HG03575 (cell line): ENCODE measurements around the gene LARGE1.

ENCODE experiments used
- ATAC-seq: cut with Tn5 transposase; IDR thresholded peaks from one replicate; pipeline ENCODE4 v1.9.1; 2021; ENCODE audit not compliant: unreplicated experiment, insufficient number of reproducible peaks, low FRiP score; ENCODE audit errors: extremely low read depth

LARGE1 gene

DNA sequence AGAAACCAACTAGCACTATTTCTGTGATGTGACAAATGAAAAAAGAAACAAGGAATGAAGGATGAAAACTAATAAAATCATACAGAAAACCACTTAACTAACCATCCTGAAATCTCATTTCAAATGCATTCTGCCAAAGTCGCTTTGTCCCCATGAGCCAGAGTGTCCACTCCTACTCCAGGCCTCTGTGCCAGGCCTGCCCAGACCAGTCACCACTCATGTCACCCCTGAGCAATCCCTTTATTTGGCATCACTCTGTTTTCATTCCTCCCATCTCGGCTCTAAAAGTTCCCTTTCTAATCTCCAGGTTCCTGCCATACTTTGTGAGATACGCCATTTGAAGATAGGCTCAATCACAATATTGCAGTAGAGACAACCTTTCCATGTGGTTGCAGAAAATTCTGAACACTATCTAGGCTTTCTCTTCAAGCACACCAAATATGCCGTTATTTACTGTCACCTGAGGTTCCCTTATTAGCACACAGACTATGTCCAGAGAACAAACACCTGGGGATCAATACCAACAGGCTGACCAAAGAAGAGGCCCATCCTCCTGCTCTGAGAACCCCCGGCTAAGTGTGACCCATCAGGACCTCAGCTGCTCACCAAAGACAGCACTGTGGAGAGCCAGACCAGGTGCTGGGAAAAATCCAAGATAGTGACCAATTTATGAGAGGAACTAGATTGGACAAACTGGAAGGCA, 202.4 kb downstream of the LARGE1 start:
- no peak for ATAC-seq

DNA sequence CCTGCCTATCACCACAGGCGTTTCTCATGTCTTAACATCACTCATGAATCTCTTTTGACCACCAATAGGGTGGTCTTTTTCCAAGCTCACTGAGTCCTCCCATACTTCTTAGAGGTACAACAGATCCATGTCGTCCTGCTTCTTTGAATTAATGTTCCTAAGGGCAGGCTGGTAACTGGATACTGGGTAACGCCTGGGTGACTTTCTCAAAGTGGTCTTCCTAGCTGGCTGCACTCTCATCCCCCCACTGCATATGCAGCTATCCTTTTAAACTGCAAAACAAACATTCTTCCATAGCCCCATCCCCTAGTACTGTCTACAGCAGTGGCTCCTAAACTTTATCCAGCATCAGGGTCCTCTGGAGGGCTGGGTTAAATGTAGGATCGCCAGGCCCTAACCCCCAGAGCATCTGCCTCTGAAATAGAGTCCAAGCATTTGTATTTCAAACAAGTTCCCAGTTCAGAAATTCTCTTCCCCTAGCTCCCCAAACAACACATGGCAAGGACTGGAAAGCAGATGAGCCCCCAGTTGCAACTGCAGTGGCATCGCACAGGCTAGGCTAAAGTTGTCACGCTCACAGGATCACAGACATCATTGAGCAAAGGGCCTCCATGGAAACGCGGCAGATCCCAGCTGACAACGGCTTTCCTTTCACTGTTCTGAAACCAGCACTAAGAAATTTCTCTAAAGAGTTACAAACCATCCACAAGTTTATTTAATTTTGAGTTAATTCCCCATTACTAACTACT, 204.9 kb downstream of the LARGE1 start:
- ATAC-seq, result no peak

DNA sequence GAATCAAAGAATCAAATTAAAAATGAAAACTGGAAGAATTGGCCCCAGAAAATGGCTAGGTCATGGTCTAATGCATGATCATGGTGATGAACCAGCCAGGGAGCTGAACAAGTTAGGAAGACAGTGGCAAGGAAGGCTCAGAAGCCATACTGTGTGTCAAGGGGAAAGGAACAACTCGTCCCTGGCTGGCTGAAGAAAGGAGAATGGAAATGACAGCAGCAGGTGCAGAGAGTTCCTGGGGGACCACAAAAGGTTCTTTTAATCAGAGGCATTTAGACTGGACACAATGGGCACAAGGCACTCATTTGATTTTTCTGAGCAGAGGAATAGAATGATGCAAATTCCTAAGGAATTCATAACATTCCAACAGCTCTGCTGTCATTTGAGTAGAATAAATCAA, 209.9 kb downstream of the LARGE1 start:
- ATAC-seq, result no peak

DNA sequence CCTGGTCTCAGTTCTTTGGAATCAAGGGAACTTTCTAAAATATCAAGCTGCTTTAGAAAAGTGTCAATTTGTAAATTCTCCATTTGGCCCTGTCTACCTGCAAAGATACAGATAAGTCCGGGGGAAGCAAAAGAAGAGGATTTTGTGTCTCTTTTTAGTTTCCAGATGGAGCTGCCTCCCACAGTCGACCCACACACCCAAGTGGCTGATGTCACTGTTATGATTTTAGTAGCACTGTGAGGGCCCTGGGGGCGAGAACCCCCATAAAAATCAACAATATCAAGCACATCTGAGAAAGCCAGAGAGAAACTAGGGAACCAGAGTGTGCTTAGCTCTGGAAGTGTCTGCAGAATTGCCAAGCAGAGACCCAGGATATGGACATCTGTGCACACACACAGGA, 212.7 kb downstream of the LARGE1 start:
- no peak for ATAC-seq

DNA sequence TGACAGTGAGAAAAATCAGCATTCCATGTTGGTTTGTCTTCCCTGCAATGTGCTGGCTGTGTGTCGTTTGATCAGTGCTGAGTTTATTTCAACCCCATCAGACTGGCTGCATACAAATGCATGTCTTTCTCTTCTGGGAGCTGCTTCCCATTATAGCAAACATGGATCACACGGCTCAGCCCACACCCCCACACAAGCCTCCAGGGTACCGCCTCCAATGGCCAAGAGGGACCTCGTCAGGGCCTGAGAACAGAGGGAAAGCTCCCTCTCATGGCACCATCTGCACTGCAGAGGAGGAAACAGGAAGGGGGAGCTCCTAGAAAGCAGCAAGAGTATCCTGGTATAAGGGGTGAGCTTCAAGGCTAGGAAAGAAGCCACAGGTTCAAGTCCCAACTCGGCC, 214.2 kb downstream of the LARGE1 start:
- no peak for ATAC-seq

DNA sequence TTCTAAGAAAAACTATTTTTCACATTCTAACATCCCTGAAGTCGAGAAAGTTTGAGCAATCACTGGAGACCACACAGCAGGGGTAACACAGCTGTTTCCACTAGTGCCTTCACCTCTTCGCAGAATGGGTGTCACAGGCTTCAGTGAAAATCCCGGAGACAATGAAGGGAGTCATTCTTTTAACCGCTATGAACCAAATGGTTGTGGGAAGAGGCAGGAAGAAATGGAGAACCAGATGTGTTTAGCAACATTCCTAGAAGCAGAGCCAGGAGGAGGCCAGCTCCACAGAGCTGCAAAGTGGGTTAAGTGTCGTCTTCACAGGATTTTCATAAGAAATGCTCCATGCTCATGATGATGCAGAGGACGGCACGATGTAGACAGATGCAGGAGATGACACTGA, 221.1 kb downstream of the LARGE1 start:
- ATAC-seq, result no peak

DNA sequence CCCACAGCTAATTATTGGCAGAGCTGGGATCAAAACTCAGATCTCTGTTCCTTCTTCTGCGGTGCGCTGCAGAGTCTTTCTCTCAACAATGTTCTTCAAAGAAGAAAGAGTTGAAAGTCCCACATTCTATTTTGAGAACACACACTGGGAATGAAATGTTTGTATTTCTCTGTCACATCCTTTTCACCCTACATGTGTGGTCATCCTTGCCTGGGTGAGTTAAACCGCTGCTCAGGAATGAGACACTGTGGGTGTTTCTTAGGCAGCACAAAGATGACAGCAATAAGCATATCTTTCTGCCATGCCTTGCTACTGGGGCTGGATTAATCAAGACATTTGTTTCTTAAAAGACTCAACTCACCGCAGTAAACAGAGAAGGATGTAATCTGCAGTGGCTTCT, 222.6 kb downstream of the LARGE1 start:
- ATAC-seq, result no peak

DNA sequence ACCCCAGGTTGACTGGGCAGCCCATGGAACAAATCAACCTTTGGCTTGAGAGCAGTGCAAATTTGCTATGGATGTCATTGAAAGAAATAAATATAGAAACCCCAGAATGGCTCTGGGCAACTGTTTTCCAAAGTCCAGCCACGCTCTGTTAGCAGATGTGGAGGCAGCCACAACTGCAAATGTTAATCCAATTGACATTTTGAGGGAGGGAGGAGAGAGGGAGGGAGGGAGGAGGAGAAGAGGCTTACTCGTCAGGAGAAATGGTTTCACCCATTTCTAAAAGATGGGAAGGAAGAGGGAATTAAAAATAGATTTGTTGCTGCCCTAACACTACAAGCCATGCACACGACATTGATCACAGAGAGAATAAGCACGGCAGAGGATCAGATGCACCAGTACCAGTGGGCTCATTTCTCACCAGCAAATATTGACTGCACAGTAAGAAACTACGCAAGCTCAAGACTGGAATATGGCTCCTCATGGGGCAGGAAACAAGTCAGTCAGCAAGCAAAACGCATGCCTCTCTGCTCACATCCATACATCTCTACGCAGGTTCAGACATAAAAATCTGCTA, 229.1 kb downstream of the LARGE1 start:
- ATAC-seq, result no peak

DNA sequence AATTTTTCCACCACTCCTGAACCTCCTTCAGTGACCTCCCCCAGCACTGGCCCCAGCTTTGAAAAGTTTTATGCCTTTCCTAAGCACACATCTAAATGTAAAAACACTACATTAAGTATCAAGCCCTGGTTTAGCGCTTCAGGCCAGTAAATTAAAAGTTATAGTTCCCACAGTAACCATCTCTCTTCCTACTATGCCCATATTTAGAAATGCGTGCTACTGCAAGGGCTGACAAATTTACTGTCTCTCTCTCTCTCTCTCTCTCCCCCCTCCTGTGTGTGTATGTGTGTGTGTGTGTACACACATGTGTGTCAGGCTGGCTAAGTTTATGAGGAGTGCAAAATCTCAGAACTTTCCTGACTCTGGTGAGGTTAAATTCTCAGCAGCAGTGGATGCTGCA, 231.4 kb downstream of the LARGE1 start:
- no peak for ATAC-seq

DNA sequence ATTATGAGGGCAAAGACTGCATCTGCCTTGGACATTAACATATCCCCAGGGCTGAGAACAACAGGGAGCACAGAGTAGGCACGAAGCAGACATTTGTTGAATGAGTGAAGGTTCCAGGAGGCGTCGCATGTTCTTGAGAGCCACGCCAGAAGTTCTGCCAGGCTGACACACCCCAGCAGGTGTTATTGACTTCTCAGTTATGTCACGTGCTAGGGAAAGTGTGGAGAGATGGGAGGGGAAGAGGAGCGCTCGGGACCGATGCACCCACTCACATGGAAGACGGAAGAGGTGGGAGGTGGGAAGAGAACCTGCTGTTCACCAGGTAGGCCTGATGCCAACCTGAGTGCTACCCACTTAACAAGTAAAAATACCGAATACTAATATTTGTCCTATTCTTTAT, 232.8 kb downstream of the LARGE1 start:
- no peak for ATAC-seq

DNA sequence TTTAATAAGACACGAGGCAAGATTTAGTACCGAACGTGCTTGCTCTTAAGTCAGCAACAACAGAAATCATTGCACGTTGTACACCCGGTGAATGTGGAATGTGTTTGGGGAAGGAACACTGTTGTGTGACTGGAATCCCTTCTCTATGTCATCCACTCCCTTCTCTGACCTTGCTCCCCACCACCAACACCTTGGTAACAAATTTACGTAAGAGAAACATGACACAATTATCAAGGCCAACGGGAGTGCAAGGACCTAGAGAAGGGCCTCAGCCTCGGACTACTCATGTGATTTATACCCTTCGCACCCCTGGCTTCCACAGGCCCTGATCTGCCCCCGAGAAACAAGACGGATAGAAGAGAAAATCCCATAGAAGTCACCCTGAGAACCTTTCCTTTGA, 236.2 kb downstream of the LARGE1 start:
- ATAC-seq, result no peak

DNA sequence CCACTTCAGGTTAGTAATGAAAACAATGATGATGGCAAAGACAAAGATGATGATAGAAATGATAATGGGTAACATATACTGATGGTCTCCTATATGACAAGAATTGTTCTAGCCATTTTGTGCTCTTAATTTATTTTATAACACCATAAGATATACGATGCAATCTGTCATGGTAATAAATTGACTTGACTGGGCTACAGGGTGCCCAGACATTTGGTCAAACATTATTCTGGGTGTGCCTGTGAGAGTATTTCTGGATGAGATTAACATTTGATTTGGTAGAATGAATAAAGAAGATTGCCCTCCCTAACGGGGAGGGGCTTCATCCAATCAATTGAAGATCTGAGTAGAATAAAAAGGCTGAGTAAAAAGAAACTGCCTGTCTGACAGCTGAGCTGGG, 237.3 kb downstream of the LARGE1 start:
- ATAC-seq, result no peak

DNA sequence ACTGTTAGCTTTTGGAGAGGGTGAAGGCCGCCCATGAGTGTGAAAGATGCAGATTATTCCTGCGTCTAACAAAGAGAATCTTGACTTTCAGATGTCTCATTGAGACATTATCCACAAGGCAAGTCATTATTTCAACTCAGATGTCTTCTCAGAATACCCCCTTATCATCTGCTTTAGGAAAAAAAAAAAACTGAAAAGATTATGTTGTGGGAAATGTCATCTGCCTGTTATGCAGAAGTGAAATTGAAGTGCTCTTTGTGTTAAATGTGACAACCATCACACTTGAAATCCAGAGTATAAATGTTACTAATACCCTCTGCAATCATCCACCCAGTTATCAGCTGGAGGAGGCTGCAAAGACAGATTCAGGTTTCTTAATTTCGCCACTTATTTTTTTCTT, 239.6 kb downstream of the LARGE1 start:
- no peak for ATAC-seq

DNA sequence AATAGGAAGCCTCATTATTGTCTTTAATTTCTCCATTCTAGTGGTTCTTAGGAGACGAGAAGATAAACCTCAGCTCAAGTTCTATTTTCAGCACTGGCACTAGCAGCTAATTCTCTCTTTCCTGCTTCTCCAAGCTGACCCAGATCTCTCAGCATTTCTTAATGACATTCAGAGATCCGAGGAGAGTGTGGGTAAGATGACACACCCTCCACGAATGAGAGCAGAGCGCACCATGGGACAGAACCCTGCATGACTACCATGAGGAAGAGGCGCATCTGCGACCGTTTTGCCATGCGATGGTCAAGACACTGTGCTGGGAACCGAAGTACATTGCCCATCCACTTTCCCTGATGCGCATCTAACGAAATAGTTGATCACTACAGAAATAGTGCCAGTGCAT, 241.8 kb downstream of the LARGE1 start:
- ATAC-seq, result no peak

DNA sequence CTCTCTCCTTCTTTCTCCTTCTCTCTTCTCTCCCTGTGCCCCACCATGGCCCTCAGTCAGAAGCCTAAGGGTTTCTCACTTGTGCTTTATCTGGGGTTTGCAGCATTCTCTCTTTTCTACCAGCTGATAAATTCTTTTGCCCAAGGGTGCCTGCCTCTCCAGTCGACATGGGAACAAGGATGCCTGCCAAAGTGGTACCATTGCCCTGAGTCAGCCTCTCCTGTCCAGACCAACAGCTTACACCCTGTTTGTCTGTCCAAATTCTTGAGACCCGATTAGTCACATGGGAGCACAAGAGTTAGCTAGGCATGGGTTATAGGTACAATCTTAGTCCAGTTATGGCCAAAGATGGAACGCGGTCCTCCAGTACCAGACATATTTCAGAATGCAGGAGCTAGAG, 242.7 kb downstream of the LARGE1 start:
- ATAC-seq, result no peak

DNA sequence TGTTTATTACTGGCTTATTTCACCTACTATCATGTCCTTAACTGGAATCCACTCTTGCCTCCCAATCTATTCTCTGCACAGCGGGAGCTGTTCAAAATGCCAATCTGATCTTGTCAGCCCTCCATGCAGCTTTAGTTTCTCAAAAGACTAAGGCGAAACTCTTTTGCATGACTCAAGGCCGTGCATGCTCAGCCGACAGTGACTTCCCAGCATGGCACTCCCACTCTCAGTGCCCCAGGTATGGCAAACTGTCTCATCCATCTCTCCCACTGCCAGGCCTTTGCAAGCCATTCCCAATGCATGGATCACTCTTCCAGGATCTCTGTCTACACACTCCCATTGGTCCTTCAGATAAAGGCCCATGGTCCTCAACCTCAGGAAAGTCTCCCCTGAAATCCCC, 245.9 kb downstream of the LARGE1 start:
- ATAC-seq, result no peak

DNA sequence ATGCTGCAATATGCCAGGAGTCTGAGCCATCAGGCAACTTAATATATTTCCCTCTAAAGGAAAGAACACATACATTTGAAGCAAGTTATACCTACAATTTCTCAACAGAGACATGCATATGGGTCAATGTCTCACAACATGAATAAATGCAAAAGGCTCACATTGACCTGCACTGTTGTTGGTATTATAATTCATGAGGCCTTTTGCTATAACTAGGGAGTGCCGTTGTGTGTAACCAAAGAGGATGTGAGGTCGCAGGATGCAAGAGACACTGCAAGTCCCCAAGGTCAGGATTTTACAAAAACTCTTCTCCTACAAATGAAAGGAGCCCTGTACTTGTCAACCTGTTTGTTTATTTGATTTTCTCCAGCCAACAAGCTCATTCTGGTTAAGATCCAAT, 250.5 kb downstream of the LARGE1 start:
- ATAC-seq, result no peak

DNA sequence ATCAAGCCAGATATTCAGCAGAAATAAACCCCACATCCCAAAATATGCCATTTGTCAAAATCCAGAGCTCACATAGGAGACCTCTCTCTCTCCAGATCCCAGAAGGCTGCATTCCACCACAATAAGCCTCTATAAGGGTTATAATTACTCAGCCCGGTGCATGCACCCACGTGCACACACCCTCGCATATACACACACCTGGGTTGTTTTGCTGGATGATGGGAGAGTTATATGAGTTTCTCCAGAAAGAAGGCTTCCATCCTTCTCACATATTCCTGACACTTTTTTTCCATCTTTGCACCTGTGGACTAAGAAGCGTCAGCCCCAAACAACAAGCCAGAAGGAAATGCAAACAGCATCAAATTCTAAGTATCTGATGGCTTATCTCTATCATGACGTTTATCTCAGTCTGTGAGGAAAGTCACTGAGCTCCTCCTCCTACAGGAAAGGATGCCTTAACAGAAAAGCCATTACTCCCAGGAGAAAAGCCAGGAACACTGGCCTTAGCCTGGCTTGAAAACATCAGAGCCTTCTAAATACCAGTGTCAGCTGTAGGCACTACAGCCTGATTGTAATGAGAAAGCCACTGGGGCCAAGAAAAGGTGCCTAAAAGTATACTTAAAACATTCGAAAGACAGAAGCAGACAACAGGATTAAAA, 253.2 kb downstream of the LARGE1 start:
- no peak for ATAC-seq

DNA sequence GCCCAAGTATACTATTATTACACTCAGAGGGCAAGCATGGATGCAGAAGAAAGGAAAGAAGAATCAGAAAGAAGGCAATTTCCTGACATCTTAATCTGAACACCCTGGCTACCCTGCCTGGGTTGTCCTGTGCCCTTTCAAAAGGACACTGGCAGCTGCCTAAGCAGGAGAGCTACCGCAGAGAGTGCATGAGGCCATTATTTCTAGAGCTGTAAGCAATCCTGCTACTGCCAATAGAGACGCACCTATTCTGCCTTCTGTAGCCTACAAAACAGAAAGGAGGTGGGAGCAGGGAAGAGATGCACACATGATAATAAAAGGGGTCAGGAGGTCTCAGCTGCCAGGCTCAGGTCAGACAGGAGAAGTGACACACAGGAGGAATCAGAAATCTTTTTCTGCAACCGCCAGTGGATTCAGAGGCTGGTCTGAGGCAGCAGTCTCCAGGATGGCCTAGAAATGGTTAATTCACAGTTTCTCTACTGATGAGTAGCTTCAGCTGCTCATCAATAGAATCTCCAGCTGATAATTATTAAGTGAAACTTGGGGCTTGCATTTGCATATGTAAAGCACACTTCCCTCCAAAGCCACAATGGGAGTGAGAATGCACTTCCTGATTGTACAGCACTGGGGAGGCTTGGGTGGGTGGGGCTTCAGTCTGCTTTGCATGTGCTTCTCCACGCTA, 253.9 kb downstream of the LARGE1 start:
- no peak for ATAC-seq
